ENCODE measurements around the gene TTLL9.

TTLL9 gene

GRCh38 chr20:31879143-31879987, 8.9 kb downstream of the TTLL9 start:
- peak overlapping the region; percentile 57 for H3K4me3 ChIP-seq (ENCODE audit: low read depth, low read length)
- peak; percentile 2 for TF ChIP-seq CTCF (IDR thresholded peaks at IDR 0.05; ENCODE audit: low read depth, low read length)
- DNase-seq (ENCODE audit: low read depth, low spot score): peak; percentile 95
- in situ Hi-C loops (cut with HindIII; ENCODE audit: low sequenced_read_pairs): no loop called here

- H3K4me3 ChIP-seq (ENCODE audit: low read depth, low read length): no peak overlapping the region
- in situ Hi-C loops (cut with HindIII; ENCODE audit: low sequenced_read_pairs): no loop called here
- no peak for DNase-seq (ENCODE audit: low read depth, low spot score)
- TF ChIP-seq CTCF (IDR thresholded peaks at IDR 0.05; ENCODE audit: low read depth, low read length): no peak
Observed at GRCh38 chr20:31881945-31882344, 11.5 kb downstream of the TTLL9 start.

GRCh38 chr20:31883829-31884228, 13.4 kb downstream of the TTLL9 start:
- DNase-seq (ENCODE audit: low read depth, low spot score): no peak
- in situ Hi-C loops (cut with HindIII; ENCODE audit: low sequenced_read_pairs): no loop called here
- H3K4me3 ChIP-seq (ENCODE audit: low read depth, low read length): no peak overlapping the region
- no peak for TF ChIP-seq CTCF (IDR thresholded peaks at IDR 0.05; ENCODE audit: low read depth, low read length)

- in situ Hi-C loops (cut with HindIII; ENCODE audit: low sequenced_read_pairs): no loop called here
- TF ChIP-seq CTCF (IDR thresholded peaks at IDR 0.05; ENCODE audit: low read depth, low read length): no peak
- no peak for DNase-seq (ENCODE audit: low read depth, low spot score)
- no peak overlapping the region for H3K4me3 ChIP-seq (ENCODE audit: low read depth, low read length)
Observed at GRCh38 chr20:31890646-31891045, 20.2 kb downstream of the TTLL9 start.

GRCh38 chr20:31894980-31895675, 24.7 kb downstream of the TTLL9 start:
- DNase-seq (ENCODE audit: low read depth, low spot score): peak; percentile 23
- TF ChIP-seq CTCF (IDR thresholded peaks at IDR 0.05; ENCODE audit: low read depth, low read length): no peak
- in situ Hi-C loops (cut with HindIII; ENCODE audit: low sequenced_read_pairs): no loop called here
- H3K4me3 ChIP-seq (ENCODE audit: low read depth, low read length): no peak overlapping the region

GRCh38 chr20:31896049-31896448, 25.6 kb downstream of the TTLL9 start:
- no peak for TF ChIP-seq CTCF (IDR thresholded peaks at IDR 0.05; ENCODE audit: low read depth, low read length)
- no peak overlapping the region for H3K4me3 ChIP-seq (ENCODE audit: low read depth, low read length)
- in situ Hi-C loops (cut with HindIII; ENCODE audit: low sequenced_read_pairs): no loop called here
- no peak for DNase-seq (ENCODE audit: low read depth, low spot score)

All from astrocyte of the spinal cord (primary cell).